GM11168 (cell line): ENCODE data around the gene PPARG.
"Not testable (repeated sequence)": the region's sequence is repeated elsewhere in the genome, so short reads cannot be mapped to it uniquely, and the experiment has no call there.

Experiments used
- in situ Hi-C: fragments of 300-500 bp; cut with MboI; formaldehyde crosslinking; loops from one replicate; pipeline ENCODE4 v1.12.0; 2022; ENCODE audit warnings: low sequenced_read_pairs; ENCODE audit not compliant: unreplicated experiment

The PPARG gene

DNA sequence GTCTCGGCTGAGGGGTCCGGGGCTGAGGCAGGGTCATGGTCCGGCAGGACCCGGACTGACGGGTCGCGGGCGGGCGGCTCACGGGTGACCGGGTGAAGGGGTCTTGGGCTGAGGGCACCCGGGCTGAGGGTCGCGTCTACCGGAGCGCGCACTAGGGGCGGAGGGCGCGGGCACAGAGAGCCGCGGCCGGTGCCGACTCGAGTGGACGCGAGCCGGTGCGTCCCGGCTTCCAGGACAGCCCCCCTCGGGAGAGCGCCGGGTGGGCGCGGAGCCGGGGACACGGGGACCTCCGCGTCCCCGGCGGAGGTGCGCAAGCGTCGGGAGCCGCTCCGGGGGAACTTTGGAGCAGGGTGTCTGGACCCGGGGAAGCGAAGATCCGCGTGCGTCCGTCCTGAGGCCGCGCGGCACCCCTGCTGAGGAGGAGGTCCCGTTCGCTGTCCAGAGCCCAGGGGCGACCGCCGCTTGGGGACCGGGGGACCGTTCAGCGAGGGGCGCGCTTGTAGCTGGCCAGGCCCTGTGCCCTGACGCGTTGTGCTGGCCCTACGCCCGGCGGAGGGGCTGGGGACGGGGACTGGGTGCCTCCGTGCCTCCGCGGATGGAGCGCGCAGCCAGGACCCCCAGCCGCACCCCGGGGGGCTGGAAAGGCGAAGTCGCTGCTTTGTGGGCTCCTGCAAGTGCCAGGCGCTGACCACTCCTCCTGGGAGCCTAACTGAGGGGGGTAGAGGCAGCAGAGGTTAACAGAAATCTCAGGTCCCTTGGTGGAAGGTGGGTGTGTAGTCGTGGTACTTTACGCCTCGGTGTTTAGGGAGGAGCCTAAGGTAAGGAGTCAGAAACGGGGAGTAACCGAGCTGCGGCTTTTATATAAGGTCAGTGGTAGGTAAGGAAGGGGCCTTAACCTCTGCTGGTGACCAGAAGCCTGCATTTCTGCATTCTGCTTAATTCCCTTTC lies at the start of gene PPARG:
TSS of gene PPARG (plus strand) at position 889 of the 948 bp plus-strand sequence. CDS start 90,642 bp downstream, outside the sequence.
- in situ Hi-C loops = no loop called here

DNA sequence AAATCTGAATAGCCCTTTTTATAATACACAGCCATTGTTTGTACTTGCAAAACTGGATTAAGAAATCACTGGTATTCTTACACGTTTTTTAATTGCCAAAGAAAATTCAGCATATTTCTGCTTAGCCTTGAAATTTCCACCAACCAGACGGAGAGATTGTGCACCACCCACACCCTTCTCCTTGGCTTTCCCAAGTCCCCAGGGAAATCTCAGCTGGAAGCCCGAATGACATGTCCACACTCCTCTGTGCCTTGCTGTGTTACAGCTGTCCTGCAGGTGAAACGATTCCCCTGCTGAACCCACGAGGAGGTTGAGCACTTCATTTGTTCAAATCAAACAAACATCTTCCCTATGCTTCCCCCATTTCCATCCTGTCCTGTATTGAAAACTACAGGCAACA lies 49.6 kb upstream of the PPARG start:
- in situ Hi-C loops = no loop called here

DNA sequence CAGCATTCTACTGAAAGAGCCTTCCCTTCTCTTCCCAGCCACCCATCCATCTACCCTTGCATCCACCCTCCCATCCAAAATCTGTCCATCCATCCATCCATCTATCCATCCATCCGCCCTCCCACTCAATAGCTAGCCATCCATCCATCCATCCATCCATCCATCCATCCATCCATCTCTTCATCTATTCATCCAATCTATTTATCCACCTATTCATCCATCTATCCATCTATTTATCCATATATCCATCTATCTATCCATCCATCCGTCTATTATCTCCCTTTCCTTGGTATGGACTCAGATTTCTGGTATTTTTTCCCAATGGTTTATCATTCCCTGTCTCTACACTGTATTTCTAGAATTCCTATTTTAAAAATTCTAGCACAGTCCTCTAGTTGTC lies 46.1 kb upstream of the PPARG start:
- in situ Hi-C loops = no loop called here

DNA sequence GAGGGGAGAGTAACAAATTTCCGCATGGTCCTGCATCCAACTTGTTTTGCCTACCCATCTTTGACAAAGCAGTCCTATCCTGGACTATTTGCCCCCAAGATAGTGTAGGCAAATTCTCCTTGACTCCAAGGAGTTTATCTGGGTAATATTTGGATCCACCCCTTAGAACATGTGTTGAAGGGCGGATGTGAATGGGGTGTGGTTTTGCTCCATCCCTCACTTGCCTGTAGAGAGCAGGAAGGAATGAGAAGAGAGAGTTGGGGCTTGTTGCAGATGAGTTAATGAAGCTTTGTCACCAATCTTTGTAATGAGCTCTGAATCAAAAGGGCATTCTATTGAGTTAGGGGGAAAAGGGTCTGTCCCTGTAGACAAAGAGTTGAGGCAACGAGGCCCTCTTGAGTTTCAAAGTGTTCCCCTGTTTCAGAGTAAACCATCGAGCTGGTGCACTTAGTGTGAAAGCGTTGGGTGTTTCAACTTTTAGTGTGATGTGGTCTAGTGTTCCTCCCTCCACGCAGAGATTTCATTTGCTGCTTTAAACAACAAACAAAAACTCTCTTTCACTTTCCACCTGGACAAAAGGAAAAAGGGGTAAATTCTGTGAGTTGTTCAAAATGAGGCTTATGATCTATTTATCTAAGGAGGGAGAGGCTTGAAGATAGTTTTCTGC lies 42.2 kb upstream of the PPARG start:
- in situ Hi-C loops = no loop called here

DNA sequence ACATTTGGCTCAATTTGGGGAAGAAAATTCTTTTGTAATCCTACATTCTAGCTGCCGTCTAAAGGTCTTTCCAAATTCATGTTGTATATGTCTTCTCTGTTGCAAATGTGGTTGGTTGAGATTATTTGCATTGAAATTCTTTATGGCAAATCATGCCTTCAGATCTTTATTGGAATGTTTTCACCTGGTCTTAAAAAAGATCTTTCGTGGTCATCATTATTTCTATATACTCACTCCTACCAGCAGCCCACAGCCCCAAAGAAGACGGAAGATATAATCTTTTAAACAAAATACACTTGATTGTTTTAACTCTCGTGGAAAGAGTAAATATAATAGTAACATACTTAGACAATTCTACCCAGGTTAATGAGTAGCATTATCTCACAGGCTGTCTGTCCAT lies 41.5 kb upstream of the PPARG start:
- in situ Hi-C loops = no loop called here

DNA sequence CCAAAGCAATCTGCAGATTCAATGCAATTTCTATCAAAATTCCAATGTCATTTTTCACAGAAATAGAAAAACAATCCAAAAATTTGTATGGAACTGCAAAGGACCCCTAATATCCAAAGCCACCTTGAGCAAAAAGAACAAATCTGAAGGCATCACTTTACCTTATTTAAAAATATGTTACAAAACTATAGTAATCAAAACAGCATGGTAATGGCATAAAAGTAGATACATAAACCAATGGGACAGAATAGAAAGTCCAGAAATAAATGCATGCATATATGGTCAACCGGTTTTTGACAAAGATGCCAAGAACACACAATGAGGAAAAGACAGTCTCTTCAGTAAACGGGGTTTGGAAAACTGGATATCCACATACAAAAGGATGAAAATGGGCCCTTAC lies 39.4 kb upstream of the PPARG start:
- in situ Hi-C loops = no loop called here

DNA sequence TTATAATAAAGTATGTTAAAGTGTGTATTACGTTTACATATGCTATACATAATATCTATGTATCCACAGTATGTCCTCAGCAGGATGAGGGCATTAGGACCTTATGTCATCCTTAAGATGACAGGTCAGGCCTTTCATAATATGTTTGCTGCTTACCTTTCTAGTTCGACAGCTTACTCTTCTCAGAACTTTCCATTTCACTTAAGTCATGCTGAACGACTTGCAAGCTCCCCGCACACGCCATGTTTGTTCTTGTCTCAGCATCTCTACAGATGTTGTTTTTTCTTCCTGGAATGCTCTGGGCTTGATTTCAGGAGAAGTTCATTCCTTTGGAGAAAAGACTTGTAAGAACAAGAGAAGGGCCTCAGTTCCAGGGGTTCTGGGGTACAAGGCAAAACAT lies 36.0 kb upstream of the PPARG start:
- in situ Hi-C loops = no loop called here

DNA sequence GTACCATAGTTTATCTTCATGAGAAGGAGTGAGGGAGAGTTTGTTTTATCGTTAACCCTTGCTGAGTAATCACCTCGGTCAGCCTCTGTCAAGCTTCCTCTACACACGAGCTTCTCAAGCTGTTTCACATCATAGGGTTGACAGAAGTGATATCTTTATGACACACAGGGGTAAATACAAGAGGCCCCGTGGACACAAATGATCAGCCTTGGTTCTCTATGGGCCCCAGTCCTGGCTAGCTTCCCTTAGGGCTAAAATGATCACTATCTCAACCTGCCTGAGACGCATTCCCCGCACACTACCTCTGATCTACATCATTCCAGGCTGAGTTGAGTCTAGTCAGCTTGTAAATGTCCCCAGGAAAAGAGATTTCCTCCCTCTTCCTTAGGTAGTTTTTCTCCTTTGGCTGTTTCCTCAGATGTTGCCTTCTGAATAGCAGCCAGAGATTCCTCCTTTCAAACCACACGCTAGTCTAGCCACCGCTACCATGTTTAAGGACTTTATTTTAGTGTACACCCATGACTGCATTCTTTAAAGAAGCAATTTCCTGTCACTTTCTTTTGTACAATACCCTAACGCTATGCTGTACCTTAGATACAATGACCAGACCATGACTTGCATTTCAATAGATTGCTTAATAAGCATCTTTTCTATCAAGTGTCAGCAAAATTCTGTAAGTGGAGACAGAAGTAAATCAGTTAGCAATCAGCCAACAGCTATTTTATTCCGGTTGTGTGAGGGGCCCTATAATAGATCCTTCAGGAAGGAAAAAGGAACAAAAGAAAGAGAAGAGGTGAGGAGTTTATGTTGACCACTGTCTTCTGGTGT lies 35.1 kb upstream of the PPARG start:
- in situ Hi-C loops = no loop called here

DNA sequence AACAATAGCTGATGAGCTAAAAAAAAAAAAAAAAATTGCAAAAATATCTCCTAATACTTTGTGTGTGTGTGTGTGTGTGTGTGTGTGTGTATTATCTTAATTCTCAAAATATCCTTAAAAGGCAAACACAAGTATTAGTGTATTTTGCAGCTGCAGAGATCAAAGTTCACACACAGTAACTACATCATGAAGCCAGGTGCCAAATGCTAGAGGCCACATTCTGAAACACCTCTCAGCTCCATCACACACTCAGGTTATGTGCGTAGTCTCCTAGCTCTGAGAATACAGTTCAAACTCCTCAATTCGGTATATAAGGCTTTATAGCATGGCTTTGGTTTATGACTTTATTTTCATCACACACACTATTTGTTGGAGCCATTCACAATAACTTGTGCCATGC lies 33.5 kb upstream of the PPARG start:
- in situ Hi-C loops = no loop called here

DNA sequence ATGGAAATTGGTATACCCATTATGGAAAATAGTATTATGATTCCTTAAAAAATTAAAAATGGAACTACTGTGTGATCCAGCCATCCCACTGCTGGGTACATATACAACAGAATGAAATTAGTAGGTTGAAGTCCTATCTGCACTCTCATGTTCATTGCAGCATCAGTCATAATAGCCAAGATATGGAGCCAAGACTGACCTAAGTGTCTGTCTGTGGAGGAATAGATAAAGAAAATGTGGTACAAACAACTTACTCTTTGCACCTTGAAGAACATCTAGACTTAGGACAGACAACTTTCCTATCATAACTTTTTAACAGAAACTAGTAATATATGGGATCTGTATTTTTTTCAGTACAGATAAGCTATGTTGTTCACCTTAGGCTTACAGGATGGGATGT lies 30.0 kb upstream of the PPARG start:
- in situ Hi-C loops = no loop called here

DNA sequence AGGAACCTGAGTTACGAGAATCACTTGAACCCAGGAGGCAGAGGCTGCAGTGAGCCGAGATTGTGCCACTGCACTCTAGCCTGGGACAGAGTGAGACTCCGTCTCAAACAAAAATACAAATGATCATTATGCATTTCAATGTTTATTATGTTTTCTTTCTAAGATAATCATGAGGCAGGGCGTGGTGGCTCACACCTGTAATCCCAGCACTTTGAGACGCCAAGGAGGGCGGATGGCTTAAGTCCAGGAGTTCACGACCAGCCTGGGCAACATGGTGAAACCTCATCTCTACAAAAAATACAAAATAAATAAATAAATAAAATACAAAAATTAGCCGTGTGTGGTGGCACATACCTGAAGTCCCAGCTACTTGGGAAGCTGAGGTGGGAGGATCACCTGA lies 26.7 kb upstream of the PPARG start:
- in situ Hi-C loops = not testable (repeated sequence)

DNA sequence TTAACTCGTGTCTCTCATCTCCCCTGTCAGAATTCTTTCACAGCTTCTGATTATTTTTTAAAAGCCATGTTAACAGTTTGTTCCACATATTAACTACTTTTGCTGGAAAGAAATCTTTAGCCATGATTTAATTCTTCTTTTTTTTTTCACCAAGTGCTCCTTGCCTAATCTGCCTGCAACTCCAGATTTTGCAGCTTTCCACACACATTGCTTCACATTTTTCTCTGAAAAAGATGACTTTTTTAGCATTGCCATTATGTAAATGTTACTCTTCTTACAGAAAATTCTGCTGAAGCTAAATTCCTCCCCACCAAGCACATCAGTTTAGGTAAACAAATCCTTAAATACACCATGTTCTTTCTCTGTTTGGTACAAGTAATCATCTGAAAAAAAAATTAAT lies 23.4 kb upstream of the PPARG start:
- in situ Hi-C loops = no loop called here

DNA sequence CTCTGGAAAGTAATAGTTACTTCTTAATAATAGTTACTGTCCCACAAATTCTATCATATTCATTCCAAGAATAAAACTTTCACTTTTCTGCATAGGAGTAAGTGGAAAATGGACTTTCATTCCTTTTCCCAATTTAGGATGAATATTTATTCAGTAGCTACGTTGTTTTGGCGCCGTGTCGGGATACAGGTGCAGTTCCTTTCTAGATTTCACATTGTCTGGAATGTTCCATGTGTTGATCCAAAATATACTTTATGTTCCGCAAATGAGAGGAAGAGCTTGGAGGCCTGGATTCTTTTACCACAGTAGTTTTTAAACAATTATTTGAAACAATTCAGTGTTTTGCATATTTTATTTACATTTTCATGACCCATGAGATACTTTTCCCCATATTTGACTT lies 22.8 kb upstream of the PPARG start:
- in situ Hi-C loops = no loop called here

DNA sequence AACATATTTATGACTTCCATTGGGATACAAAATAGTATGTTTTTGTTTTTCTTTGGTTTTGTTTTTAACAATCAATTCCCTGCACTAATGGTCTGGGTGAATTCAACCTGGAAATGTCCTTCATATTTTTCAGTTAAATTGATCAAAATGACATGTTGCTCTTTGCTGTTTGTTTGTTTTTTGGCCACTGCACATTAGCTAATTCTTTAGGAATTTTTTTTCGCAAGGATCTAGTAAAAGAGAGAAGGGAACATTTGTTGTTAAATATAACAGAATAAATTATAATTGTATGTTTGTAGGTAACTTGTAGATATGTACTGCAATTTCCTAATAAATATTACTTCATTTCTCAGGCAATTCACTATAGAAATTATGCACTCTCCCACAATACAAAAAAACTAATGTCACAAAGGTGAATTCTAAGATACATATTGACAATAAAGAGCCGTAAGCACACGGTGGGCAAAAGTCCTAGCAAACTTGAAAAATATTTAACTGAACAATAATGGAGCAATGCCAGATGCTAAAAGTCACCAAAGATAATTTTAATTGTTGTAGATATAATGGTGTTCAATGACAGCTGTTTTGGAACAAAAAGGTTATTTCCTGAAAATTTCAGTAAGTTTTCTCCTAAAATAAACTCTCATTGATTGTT lies 21.4 kb upstream of the PPARG start:
- in situ Hi-C loops = no loop called here

DNA sequence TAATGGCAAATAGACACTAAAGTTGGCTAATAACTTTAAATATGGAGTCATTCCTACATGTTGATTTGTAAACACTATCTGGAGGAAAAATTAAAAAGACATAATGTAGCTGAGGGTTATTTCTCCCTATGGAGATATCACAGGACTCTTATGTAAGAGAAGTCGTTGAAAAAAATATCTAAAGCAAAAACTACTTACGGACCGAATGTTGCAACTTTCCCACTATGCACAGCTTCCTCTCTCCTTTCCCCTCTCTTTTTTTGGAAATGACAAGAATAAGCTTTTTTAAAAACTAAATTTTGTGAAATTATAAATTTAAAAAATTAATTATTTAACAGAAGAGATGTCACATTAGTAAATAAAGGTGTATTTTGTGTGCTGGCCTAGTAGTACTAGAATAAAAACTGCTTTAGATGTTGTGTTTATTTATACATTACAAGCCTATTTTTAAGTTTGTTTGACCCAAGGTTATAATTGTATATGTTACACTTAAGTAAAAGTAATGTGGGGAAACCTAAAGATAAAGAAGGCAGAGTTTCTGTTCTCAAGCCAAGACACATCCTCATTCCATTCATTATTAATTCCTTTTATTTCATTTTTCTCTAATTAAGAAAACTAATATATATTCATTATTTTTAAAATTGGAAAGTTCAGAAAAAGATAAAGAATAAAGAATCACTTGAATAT lies 20.7 kb upstream of the PPARG start:
- in situ Hi-C loops = no loop called here

DNA sequence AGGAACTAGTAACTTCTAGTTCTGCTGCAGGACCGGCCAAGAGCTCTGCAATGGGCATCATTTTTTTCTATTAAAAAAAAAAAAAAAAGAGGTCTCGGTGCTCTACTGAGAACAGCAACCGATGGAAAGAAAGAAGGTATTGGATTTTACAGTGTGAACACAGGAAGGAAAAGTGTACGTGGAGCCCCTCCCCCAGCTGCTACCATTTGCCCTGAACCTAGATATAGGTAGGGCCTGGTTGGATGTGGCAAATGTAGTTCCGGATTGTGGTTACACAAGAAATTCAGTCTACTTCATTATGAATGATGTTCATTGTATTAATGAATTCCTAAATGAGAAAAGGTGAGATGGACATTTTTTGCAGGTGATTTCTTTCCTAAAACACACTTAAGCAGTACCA lies 17.9 kb upstream of the PPARG start:
- in situ Hi-C loops = no loop called here

DNA sequence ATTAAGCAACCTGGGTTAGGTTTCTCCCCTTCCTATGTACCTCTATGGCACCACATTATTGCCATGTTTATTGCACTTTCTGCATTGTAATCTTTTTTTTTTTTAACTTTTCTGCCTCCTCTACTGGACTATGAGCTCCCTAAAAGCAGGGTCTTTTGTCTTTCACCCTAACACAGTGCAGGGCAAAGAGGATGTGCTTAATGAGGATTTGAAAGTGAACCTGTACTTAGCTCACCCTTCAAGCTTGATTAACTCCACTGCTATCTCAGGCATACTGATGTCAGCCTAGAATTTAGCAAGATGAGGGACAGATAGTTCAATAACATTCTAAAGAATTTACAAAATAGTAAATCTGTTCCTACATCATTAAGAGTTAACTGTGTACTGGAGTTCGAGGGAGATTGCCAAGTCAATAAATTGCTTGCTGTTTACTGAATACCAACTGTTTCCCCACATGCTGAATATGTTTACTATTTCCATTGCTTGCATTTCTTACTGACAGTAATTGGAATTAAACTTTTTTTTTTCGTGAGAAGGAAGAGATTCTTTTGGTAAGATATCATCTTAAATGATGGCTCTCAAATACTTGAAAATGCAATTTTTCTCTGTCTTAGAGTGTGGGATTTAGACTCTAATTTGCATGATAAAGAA lies 15.7 kb upstream of the PPARG start:
- in situ Hi-C loops = no loop called here

DNA sequence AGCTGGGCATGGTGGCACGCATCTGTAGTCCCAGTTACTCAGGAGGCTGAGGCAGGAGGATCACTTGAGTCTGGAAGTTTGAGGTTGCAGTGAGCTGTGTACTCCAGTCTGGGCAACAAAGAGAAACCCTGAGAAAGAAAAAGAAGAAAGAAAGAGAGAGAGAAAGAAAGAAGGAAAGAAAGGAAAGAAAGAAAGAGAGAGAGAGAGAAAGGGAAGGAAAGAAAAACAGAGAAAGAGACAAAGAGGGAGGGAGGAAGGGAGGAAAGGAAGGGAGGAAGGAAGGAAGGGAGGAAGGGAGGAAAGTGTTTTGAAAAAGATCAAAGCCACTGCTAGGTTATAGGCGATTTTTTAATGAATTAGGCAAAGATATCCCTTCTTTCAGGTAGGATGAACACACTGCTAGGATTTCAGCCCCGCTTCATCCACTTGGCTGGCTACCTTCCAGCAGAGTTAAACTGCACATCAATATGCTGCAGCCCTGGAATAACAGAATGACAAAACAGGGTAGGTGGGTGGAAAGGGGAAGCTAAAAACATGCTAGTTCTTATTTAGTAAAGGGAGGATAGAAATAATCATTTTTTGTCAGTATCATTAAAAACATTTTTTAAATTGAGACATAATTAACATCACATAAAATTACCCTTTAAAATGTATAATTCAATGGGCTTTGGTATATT lies 12.8 kb upstream of the PPARG start:
- in situ Hi-C loops = no loop called here

DNA sequence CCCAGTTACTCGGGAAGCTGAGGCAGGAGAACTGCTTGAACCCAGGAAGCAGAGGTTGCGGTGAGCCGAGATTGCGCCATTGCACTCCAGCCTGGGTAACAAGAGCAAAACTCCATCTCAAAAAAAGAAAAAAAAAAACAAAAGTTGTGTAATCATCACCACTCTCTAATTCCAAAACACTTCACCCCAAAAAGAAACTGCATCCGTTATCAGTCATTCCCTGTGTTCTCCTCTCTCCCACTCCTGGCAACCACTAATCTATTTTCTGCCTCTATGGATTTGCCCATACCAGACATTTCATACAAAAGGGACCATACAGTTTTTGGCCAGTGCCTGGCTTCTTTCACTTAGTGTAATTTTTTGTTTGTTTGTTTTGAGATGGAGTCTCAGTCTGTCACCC lies 12.0 kb upstream of the PPARG start:
- in situ Hi-C loops = not testable (repeated sequence)
